Putamen (tissue), 1 donor: ENCODE data around the gene PPEF2.
A peak's percentile ranks its signal among the peaks of the same experiment; 100 is the strongest.
"Not testable (repeated sequence)": the region's sequence is repeated elsewhere in the genome, so short reads cannot be mapped to it uniquely, and the experiment has no call there.

Experiments used
- DNase-seq: peaks from one replicate; pipeline ENCODE4 v3.0.0-alpha.2; 2016; ENCODE audit warnings: low spot score

The PPEF2 gene, protein sequence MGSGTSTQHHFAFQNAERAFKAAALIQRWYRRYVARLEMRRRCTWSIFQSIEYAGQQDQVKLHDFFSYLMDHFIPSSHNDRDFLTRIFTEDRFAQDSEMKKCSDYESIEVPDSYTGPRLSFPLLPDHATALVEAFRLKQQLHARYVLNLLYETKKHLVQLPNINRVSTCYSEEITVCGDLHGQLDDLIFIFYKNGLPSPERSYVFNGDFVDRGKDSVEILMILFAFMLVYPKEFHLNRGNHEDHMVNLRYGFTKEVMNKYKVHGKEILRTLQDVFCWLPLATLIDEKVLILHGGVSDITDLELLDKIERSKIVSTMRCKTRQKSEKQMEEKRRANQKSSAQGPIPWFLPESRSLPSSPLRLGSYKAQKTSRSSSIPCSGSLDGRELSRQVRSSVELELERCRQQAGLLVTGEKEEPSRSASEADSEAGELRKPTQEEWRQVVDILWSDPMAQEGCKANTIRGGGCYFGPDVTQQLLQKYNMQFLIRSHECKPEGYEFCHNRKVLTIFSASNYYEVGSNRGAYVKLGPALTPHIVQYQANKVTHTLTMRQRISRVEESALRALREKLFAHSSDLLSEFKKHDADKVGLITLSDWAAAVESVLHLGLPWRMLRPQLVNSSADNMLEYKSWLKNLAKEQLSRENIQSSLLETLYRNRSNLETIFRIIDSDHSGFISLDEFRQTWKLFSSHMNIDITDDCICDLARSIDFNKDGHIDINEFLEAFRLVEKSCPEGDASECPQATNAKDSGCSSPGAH

GRCh38 chr4:75902352-75902751, at the start of gene PPEF2:
Gene PPEF2, minus strand, starts transcription at chr4:75902452. Its CDS starts 6,127 bp downstream, at chr4:75896325.
- no peak for DNase-seq

DNA sequence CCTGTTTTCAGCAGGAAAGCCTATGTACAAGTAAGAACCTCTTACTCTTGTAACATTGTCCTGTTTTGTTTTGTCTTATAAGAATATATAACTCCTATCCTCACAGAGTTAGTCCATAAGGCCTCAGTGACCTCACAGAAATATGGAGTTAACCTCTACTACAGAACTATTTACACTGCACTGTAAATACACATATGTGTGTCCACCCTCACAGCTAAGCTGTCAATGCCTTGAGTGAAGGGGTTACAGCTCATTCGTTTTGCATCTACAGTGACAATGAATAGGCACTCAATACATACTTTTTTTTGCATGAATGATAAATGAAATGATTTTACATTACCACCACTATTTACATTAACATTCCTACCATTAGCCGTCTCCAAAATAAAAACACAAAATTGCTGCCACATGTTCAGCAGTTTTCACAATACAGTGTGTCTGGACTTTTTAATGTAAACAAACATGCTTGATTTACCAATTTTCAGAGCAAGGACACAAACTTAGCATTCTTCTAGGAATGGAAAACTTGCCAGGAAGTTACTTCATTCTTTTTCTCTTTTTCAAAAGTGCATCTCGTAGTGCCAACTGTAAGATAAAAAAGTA, 48.1 kb upstream of the PPEF2 start:
- DNase-seq = no peak

GRCh38 chr4:75948822-75949444, 46.7 kb upstream of the PPEF2 start:
- DNase-seq = no peak

DNA sequence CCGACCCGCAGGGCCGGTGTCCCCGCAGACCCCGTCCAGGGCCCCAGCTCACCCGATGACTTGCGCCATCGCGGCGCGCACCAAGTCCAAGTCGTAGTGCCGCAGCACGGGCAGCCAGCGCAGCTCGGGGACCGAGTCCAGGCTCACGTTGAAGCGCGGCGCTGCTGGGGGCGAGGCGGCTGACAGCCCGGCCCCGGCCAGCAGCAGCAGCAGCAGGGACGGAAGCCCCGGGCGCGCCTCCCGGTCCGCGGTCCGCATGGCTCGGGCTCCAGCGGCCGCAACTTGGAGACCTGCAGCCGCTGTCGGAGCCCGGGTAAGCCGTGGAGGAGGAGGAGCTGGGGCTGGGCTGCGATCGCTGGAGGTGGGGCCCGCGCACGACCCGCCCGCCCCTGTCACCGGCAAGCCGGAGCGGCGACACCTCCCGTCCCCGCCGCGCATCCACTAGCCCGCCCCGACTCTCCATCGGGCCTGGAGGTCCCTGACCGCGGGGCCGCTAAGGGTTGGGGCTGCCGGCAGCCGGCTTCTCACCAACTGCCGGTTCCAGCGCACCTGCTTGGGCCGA, 38.5 kb upstream of the PPEF2 start, which contains the start of gene NAAA:
NAAA (minus strand) TSS at position 322 of the 562 bp plus-strand sequence; CDS start at position 258, 64 bp downstream.
- DNase-seq = peak; percentile 51

DNA sequence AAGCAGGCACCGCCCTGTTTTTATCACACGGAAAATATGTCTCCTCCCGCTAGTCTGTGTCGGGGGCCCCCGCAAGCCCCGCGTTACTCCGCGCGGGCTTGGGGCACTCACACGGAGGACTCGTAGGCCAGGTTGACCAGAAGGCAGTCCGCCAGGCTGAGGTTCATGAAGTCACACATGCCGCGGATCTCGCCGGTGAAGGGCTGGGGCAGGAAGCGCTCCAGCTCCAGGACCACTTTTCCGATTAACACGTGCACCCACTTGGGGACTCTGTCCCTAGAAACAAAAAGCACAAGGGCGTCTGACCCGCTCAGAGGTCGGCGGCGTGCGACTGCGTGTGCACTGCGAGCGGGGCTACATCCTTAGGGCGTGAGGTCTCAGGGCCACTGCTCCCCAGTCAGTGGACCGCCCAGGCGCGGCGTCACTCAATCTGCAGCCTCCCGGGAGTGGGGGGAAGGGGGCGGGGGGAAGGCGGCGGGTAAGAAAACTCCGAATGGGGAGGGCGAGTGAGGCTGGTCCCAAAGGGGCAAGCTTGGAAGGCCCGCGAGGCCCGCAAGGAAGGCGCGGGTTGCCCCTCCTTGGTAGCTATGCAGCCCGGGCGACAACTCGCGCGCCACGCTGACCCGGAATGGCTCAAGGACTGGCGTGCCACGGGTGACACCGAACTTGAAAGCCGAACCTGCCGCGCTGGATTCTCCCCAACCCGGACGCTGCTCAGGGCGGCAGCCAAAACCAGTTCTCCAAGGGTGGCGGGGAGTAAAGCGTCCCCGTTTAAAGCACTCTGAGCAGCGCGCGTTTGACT, 37.8 kb upstream of the PPEF2 start:
- DNase-seq = peak; percentile 53

GRCh38 chr4:75935628-75936027, 33.4 kb upstream of the PPEF2 start:
- no peak for DNase-seq

GRCh38 chr4:75930152-75930551, 27.9 kb upstream of the PPEF2 start:
- no peak for DNase-seq

GRCh38 chr4:75924916-75925315, 22.7 kb upstream of the PPEF2 start:
- not testable (repeated sequence) for DNase-seq

DNA sequence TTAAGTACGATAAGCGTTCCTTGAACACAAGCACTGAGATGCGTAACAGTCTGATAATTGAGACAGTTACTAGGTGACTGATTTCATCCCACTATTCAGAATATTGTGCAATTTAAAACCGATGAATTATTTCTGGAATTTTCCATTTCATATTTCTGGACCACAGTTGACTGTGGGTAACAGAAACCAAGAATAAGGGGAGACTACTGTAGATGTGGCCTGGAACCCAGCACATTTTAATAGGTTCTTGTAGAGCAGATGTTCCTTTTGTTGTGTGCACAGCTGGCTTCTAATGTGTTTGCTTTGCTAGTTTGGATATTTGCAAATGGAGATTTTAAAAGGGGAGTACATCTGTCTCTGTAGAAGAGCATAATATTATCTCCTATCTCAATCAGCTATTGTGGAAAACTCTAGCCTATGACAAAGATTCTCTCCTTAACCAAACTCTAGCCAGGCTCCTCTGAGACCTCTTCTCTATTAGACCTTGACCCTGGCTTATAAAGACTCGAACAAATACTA, 22.1 kb upstream of the PPEF2 start:
- DNase-seq = no peak

DNA sequence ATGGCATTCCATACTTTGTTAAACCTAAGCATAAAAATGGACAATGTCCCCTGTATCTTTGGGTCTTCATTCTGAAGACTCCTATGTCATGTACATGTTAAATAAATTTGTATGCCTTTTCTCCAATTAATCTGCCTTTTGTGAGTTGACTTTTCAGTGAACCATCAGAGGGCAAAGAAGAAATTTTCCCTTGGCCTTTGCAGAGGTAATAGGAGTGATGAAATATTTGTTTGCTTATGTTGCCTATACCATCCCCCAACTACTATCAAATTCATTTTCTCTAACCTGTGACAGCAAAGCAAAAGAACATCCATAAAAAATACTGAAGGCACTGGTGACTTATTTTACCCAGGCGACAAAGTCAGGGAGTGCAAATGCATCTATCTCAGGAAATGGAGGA, 20.3 kb upstream of the PPEF2 start:
- DNase-seq = no peak

DNA sequence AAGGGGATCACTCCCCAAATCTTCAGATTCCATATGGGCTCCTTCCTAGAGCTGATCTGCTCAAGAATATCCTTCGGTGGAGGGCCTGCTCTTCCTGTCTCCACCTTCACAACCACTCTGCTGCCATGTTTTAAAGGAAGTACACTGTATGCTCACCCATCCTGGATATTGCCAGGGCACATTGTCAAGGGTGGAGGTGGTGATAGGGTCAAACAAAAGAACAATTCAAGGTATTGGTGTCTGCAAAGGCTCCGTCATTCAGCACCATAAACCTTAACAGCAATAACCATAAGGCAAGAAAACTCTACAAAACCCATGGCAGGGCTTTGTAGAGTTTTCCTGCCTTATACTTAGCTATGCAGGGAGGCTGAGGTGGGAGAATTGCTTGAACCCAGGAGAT, 19.7 kb upstream of the PPEF2 start:
- no peak for DNase-seq

GRCh38 chr4:75920327-75920726, 18.1 kb upstream of the PPEF2 start:
- no peak for DNase-seq

- no peak for DNase-seq
These were observed 17.7 kb upstream of the PPEF2 start for GRCh38 chr4:75919920-75920319.

DNA sequence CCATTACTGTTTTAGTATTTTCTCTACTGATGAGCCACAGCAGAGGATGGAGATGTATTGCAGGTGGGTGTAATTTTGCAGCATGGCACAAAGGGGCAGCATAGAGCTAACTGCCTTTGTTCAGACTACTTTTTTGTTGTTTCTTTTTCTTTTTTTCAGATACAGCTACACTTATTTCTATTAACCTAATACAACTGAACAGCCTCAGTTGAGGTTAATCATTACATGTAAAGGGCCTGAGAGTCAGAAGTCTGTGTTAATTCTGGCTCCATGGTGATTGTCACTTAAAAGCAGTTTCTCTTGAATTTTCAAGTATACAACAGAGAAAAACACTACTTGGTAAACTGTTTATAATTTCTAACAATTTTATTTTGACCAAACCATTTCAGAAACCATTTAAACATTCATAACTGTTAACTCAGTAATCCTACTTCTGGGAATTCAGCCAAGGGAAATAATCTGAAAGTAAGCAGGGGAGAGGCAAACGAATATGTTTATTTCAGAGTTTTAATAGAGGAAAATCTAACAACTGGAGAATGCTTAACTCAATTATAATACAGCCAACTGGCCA, 13.9 kb upstream of the PPEF2 start:
- no peak for DNase-seq

- no peak for DNase-seq
These were observed 10.7 kb upstream of the PPEF2 start for GRCh38 chr4:75912968-75913367.

DNA sequence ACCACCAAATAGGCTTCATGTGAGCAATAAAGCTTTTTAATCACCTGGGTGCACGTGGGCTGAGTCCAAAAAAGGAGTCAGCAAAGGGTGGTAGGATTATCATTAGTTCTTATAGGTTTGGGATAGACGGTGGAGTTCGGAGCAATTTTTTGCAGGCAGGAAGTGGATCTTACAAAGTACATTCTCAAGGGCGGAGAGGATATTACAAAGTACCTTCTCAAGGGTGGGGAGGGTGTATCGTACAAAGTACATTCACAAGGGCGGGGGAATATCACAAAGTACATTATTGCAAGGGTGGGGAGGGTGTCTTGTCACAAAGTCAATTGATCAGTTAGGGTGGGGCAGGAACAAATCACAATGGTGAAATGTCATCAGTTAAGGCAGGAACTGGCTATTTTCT, 8.6 kb upstream of the PPEF2 start:
- not testable (repeated sequence) for DNase-seq

DNA sequence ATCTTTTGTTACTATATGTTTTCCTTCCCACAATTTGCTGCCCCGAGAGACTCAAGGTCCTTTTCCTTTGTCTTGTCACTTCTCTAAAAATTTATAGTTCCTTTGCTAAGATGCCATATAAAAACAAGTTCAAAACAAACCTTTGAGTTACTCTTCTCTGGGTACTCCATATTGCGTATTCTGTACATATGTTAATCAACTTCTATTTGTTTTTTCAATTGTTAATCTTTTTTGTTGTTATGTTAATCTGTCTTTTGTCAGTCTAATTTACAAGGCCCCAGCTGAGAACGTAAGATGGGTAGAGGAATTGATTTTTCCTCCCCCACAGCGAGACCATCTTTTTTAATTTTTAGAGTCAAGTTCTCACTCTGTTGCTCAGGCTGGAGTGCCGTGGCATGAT, 7.2 kb upstream of the PPEF2 start:
- DNase-seq = no peak

- DNase-seq = no peak
These were observed 6.3 kb upstream of the PPEF2 start for GRCh38 chr4:75908555-75908954.

DNA sequence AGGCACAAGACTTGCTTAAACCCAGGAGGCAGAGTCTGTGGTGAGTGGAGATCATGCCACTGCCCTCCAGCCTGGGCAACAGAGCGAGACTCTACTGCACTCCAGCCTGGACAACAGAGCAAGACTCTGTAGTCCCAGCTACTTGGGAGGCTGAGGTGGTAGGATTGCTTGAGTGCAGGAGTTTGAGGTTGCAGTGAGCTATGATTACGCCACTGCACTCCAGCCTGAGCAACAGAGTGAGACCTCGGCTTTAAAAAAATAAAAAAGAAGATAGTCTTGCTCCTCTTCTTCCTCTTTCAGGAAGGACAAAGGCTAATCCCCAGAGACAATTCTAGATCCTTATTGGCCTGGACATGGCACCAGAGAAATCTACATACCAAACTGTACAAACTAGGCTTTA, 5.7 kb upstream of the PPEF2 start:
- no peak for DNase-seq

- no peak for DNase-seq
These were observed 1.8 kb upstream of the PPEF2 start for GRCh38 chr4:75904076-75904475.

GRCh38 chr4:75898536-75898935, 3.7 kb downstream of the PPEF2 start:
- no peak for DNase-seq
